Hypothalamus (tissue), 51 donors: ENCODE data around the gene SOD2.

ENCODE experiments used
- DNase-seq, 51 donors: peaks; one replicate each; lab custom pipeline; 2025; lab: John Stamatoyannopoulos, UW

SOD2 gene

DNA sequence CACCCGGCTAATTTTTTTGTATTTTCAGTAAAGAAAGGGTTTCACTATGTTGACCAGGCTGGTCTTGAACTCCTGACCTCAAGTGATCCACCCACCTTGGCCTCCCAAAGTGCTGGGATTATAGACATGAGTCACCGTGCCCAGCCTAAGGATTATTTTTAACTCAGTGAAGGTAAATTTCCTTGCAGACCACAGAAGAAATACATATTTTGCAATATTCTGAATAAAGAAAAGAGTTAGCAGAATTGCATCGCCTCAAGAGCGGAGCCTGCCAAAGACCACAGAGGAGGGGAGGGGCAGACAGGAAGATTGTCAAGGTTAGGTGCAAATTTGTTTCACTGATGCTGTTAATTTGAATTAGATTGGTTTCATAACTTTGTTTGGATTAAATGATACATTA lies 47.4 kb downstream of the SOD2 start:
- no peak for DNase-seq
